K562 (cell line): ENCODE results near the gene UROS. TPM values are rescaled to one million over a fixed set of nuclear protein-coding genes. Genes with fewer than 3 reads are reported as not detected.

Experiments
- ATAC-seq: fragments of 200-7000 bp; cut with Tn5 transposase; 3 replicates; pipeline ENCODE4 v1.9.1; 2020; ENCODE audit warnings: moderate library complexity
- BruUV-seq: library from RNA; stranded (reverse); fragments of 400-500 nt; replicated peaks from 2 replicates; lab custom pipeline; 2021; lab: Mats Ljungman, UMichigan
- CTCF ChIA-PET: fragments of 300-600 bp; formaldehyde crosslinking; extraction: SDS; loops from one replicate; lab custom pipeline; 2021; ENCODE audit warnings: low intra/inter-chr PET ratio; lab: Yijun Ruan, JAX
- POLR2A ChIA-PET: fragments of 300-600, 350-650 bp; sonication (Branson Sonifier 250); formaldehyde crosslinking; extraction: SDS; loops from one replicate; lab custom pipeline; 2021; ENCODE audit warnings: antibody characterized with exemption, inconsistent platforms; lab: Yijun Ruan, JAX
- DNase-seq, 4 experiments: peaks; one replicate each; pipeline versions ENCODE4 v3.0.0 to v3.0.0-alpha.2; 2011 to 2018; ENCODE audit warnings: low spot score in 3 of 4, mixed read lengths in 3 of 4; ENCODE audit errors: extremely low read depth in 1 of 4
- FAIRE-seq: peaks from 2 replicates; lab custom pipeline; 2011; peaks lifted over from hg19 to GRCh38; lab: Jason Lieb, UNC
- H2AFZ ChIP-seq: 2 replicates; pipeline ENCODE4 v1.6.0; 2011; ENCODE audit warnings: low read depth, low read length, control low read depth, inconsistent platforms
- H3K27ac ChIP-seq: fragments of 200-600 bp; 3 replicates; pipeline ENCODE4 v1.8.0; 2011; ENCODE audit warnings: low read depth, mild to moderate bottlenecking, control low read depth, inconsistent platforms, low read length, moderate library complexity, mixed read lengths; ENCODE audit errors: extremely low read depth
- H3K27me3 ChIP-seq, 2 experiments: fragments of 300-600 bp in 1 of 2; 2 replicates in 1 of 2; 3 replicates in 1 of 2; pipeline versions ENCODE4 v1.6.0 to v1.8.0; 2011; ENCODE audit warnings: inconsistent platforms in 2 of 2, low read length in 2 of 2, mild to moderate bottlenecking in 1 of 2, mixed read lengths in 1 of 2, moderate library complexity in 1 of 2; ENCODE audit not compliant: control insufficient read depth in 2 of 2, insufficient read depth in 2 of 2
- H3K36me3 ChIP-seq: fragments of 300-600 bp; 3 replicates; pipeline ENCODE4 v1.8.0; 2011; ENCODE audit warnings: mild to moderate bottlenecking, low read length, inconsistent platforms; ENCODE audit not compliant: control insufficient read depth, insufficient read depth
- H3K4me1 ChIP-seq, 2 experiments: fragments of 200-600 bp in 1 of 2; replicated peaks in 1 of 2; 2 replicates in 1 of 2; 3 replicates in 1 of 2; pipeline versions ENCODE4 v1.5.1 to v1.8.0; 2011; ENCODE audit warnings: inconsistent platforms in 2 of 2, low read length in 2 of 2, mild to moderate bottlenecking in 1 of 2, mixed read lengths in 1 of 2, moderate library complexity in 1 of 2; ENCODE audit not compliant: control insufficient read depth in 2 of 2, insufficient read depth in 2 of 2
- H3K4me2 ChIP-seq: 2 replicates; pipeline ENCODE4 v1.6.1; 2011; ENCODE audit warnings: low read length, control low read depth, inconsistent platforms, mixed read lengths; ENCODE audit not compliant: insufficient read depth
- H3K4me3 ChIP-seq: fragments of 200-600 bp; sonication (generic), shearing (Covaris generic); 2 replicates; pipeline ENCODE4 v1.5.1; 2016; ENCODE audit warnings: control low read depth, inconsistent platforms
- H3K79me2 ChIP-seq: fragments of 200-600 bp; 3 replicates; pipeline ENCODE4 v1.8.0; 2011; ENCODE audit warnings: low read length, inconsistent platforms; ENCODE audit not compliant: control insufficient read depth, insufficient read depth
- H3K9ac ChIP-seq, 2 experiments: 2 replicates each; pipeline versions ENCODE4 v1.6.0 to v1.6.1; 2011; ENCODE audit warnings: low read depth in 2 of 2, low read length in 2 of 2, control low read depth in 1 of 2, inconsistent platforms in 1 of 2, mild to moderate bottlenecking in 1 of 2, mixed read lengths in 1 of 2; ENCODE audit not compliant: insufficient read depth in 1 of 2
- H3K9me1 ChIP-seq: one replicate; pipeline ENCODE4 v1.6.0; 2011; ENCODE audit warnings: inconsistent platforms, mild to moderate bottlenecking, low read length, moderate library complexity; ENCODE audit not compliant: control insufficient read depth, insufficient read depth
- H3K9me3 ChIP-seq: replicated peaks from 2 replicates; pipeline ENCODE4 v1.5.1; 2011; ENCODE audit warnings: low read depth, low read length, inconsistent platforms; ENCODE audit not compliant: control insufficient read depth, insufficient read depth
- H4K20me1 ChIP-seq: replicated peaks from 2 replicates; pipeline ENCODE4 v1.6.1; 2011; ENCODE audit warnings: low read length, inconsistent platforms, mixed read lengths; ENCODE audit not compliant: control insufficient read depth, insufficient read depth
- CEBPG ChIP-seq, 3 experiments: fragments of 200-800 bp in 1 of 3; sonication (Bioruptor generic) in 1 of 3; sonication (generic) in 1 of 3; formaldehyde crosslinking in 1 of 3; IDR thresholded peaks in 2 of 3; conservative IDR thresholded peaks in 1 of 3; 2 replicates each; pipeline versions ENCODE4 v1.6.1 to v1.8.0; 2016 to 2022; ENCODE audit warnings: missing compliant biosample characterization in 2 of 3, missing genetic modification characterization in 2 of 3, mild to moderate bottlenecking in 1 of 3, missing genetic modification reagents in 1 of 3
- NFRKB ChIP-seq: fragments of 450-650 bp; IDR thresholded peaks from 2 replicates; pipeline ENCODE4 v1.6.1; 2016; ENCODE audit warnings: low read depth
- OTX1 ChIP-seq: fragments of 450-650 bp; formaldehyde crosslinking; IDR thresholded peaks from 2 replicates; pipeline ENCODE4 v1.4.0; 2022; ENCODE audit warnings: mild to moderate bottlenecking
- PHF20 ChIP-seq: fragments of 450-650 bp; IDR thresholded peaks from 2 replicates; pipeline ENCODE4 v1.6.1; 2018; ENCODE audit not compliant: partially characterized antibody
- THRAP3 ChIP-seq: fragments of 450-650 bp; IDR thresholded peaks from 2 replicates; pipeline ENCODE4 v1.6.1; 2016; ENCODE audit warnings: mild to moderate bottlenecking, inconsistent platforms, borderline replicate concordance
- ZNF165 ChIP-seq: fragments of 250-450 bp; sonication (Bioruptor Pico); IDR thresholded peaks from 2 replicates; pipeline ENCODE4 v1.4.0; 2020; ENCODE audit warnings: borderline replicate concordance
- ZSCAN29 ChIP-seq: fragments of 450-650 bp; IDR thresholded peaks from 2 replicates; pipeline ENCODE4 v1.6.1; 2017
- WGBS: fragments of 100-300 bp; shearing (Covaris generic); methylation state at CpG from one replicate; pipeline ENCODE4 v1.1.6; 2016; ENCODE audit warnings: low coverage, mixed read lengths; ENCODE audit not compliant: insufficient coverage; ENCODE audit errors: missing lambda C conversion rate; 5-methylcytosine and 5-hydroxymethylcytosine counted together
- in situ Hi-C: fragments of 300-500 bp; cut with MboI; formaldehyde crosslinking; loops from 4 replicates; pipeline ENCODE4 v1.15.0; 2018; ENCODE audit warnings: inconsistent platforms, mixed read lengths
- intact Hi-C: fragments of 100-400 bp; cut with micrococcal nuclease; formaldehyde crosslinking; loops from 2 replicates; pipeline ENCODE4 v1.14.2; 2022
- polyA plus RNA-seq, 8 experiments: library from polyadenylated mRNA; depleted of rRNA in 4 of 8; stranded (reverse) in 5 of 8; unstranded in 3 of 8; fragments of >200 nt; fragmentation: Nextera tagmentation in 2 of 8; fragmentation: Illumina TruSeq in 1 of 8; extraction: Ambion mirVana in 2 of 8; extraction: Trizol in 1 of 8; gene quantifications; 2 replicates each; pipeline versions ENCODE4 v1.2.1 to v1.2.3, GENCODE V29; 2011 to 2014; ENCODE audit warnings: inconsistent platforms in 1 of 8, missing spikeins in 1 of 8
- total RNA-seq, 7 experiments: library from RNA; depleted of rRNA in 6 of 7; stranded (reverse); fragments of >200 nt in 6 of 7; fragmentation: Illumina TruSeq in 2 of 7; extraction: Trizol in 2 of 7; gene quantifications; 2 replicates each; pipeline versions ENCODE4 v1.2.1 to v1.2.3, GENCODE V29; 2011 to 2021; ENCODE audit warnings: low replicate concordance in 1 of 7
- TF ChIP-seq, protein P1 (sequence below): fragments of 250-450 bp; sonication (Bioruptor Pico); IDR thresholded peaks from 2 replicates; pipeline ENCODE4 v1.4.0; 2020; ENCODE audit warnings: mild to moderate bottlenecking, moderate library complexity, borderline replicate concordance
- TF ChIP-seq, protein P2 (sequence below): fragments of 200-800 bp; sonication (Bioruptor generic); IDR thresholded peaks from 2 replicates; pipeline ENCODE4 v1.6.1; 2017; ENCODE audit warnings: missing genetic modification characterization, missing compliant biosample characterization
- TF ChIP-seq, protein P3 (sequence below): sonication (generic); formaldehyde crosslinking; IDR thresholded peaks from 2 replicates; pipeline ENCODE4 v1.8.1; 2022; ENCODE audit warnings: missing genetic modification reagents
- TF ChIP-seq, protein P4 (sequence below): fragments of 250-450 bp; sonication (Bioruptor Pico); IDR thresholded peaks from 2 replicates; pipeline ENCODE4 v1.5.0; 2020; ENCODE audit warnings: mild to moderate bottlenecking
- TF ChIP-seq, protein P5 (sequence below): fragments of 250-450 bp; sonication (Bioruptor Pico); IDR thresholded peaks from 2 replicates; pipeline ENCODE4 v1.4.0; 2020

The UROS gene
- total and polyA plus RNA-seq, 9 of the 15 experiments (the other 6 are each of a cell fraction or from before 2014, with no cell fraction given) = 6.4 to 39.1 (median 32.3) TPM

DNA sequence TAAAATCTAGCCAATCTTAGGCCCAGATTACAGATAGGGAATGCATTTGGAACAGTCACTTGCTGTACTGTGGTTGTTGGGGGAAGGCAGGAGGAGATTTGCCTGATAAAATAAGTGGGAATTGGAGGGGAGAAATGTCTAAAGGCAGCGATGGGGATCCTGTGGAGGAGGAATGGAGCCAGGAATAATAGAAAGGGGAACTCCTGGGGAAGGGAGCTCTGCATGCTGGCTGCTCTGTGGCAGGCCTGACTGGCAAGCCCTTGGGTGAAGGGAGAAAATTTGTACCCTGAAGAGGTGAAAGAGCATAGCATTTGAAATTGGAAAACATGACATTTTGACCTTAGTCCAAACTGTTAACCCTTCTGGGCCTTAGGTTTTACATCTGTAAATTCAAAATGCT, 61.1 kb downstream of the UROS start:
- Histone ChIP-seq H3K9me1 (no peaks in the 10 kb centered on the region), H3K36me3 (peaks cover 61% of the 10 kb centered on the region), H4K20me1 (no peaks in the 10 kb centered on the region), H3K4me2 (no peak overlapping the region), H3K79me2 (no peaks in the 10 kb centered on the region), H2AFZ (no peak overlapping the region), H3K9ac (no peak overlapping the region), H3K9me3 (no peaks in the 10 kb centered on the region), H3K4me3 (no peak overlapping the region), H3K27ac (no peak overlapping the region), H3K4me1 (no peaks in the 10 kb centered on the region), H3K27me3 (no peaks in the 10 kb centered on the region)
- no peak for FAIRE-seq
- in situ Hi-C loops = no loop called here
- no peak for DNase-seq
- CTCF ChIA-PET = no interaction called here
- no TSS peak for BruUV-seq
- POLR2A ChIA-PET = no interaction called here
- WGBS = 89% methylated on average over 1 of the region's 1 CpG
- intact Hi-C loops = no loop called here
- no peak for ATAC-seq
- TF ChIP-seq, protein P1, sequence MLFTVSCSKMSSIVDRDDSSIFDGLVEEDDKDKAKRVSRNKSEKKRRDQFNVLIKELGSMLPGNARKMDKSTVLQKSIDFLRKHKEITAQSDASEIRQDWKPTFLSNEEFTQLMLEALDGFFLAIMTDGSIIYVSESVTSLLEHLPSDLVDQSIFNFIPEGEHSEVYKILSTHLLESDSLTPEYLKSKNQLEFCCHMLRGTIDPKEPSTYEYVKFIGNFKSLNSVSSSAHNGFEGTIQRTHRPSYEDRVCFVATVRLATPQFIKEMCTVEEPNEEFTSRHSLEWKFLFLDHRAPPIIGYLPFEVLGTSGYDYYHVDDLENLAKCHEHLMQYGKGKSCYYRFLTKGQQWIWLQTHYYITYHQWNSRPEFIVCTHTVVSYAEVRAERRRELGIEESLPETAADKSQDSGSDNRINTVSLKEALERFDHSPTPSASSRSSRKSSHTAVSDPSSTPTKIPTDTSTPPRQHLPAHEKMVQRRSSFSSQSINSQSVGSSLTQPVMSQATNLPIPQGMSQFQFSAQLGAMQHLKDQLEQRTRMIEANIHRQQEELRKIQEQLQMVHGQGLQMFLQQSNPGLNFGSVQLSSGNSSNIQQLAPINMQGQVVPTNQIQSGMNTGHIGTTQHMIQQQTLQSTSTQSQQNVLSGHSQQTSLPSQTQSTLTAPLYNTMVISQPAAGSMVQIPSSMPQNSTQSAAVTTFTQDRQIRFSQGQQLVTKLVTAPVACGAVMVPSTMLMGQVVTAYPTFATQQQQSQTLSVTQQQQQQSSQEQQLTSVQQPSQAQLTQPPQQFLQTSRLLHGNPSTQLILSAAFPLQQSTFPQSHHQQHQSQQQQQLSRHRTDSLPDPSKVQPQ (CRISPR knock-in tag) = no peak
- TF ChIP-seq ZSCAN29 = no peak
- TF ChIP-seq, protein P2, sequence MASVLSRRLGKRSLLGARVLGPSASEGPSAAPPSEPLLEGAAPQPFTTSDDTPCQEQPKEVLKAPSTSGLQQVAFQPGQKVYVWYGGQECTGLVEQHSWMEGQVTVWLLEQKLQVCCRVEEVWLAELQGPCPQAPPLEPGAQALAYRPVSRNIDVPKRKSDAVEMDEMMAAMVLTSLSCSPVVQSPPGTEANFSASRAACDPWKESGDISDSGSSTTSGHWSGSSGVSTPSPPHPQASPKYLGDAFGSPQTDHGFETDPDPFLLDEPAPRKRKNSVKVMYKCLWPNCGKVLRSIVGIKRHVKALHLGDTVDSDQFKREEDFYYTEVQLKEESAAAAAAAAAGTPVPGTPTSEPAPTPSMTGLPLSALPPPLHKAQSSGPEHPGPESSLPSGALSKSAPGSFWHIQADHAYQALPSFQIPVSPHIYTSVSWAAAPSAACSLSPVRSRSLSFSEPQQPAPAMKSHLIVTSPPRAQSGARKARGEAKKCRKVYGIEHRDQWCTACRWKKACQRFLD (CRISPR knock-in tag) = no peak
- TF ChIP-seq CEBPG (CRISPR knock-in tag; IDR thresholded peaks at IDR 0.05) = no peak
- no peak for TF ChIP-seq CEBPG (tag; conservative IDR thresholded peaks at IDR 0.05 in 1 of 2, IDR thresholded peaks at IDR 0.05 in 1 of 2)
- TF ChIP-seq, protein P3, sequence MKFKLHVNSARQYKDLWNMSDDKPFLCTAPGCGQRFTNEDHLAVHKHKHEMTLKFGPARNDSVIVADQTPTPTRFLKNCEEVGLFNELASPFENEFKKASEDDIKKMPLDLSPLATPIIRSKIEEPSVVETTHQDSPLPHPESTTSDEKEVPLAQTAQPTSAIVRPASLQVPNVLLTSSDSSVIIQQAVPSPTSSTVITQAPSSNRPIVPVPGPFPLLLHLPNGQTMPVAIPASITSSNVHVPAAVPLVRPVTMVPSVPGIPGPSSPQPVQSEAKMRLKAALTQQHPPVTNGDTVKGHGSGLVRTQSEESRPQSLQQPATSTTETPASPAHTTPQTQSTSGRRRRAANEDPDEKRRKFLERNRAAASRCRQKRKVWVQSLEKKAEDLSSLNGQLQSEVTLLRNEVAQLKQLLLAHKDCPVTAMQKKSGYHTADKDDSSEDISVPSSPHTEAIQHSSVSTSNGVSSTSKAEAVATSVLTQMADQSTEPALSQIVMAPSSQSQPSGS (CRISPR knock-in tag) = no peak
- TF ChIP-seq, protein P4, sequence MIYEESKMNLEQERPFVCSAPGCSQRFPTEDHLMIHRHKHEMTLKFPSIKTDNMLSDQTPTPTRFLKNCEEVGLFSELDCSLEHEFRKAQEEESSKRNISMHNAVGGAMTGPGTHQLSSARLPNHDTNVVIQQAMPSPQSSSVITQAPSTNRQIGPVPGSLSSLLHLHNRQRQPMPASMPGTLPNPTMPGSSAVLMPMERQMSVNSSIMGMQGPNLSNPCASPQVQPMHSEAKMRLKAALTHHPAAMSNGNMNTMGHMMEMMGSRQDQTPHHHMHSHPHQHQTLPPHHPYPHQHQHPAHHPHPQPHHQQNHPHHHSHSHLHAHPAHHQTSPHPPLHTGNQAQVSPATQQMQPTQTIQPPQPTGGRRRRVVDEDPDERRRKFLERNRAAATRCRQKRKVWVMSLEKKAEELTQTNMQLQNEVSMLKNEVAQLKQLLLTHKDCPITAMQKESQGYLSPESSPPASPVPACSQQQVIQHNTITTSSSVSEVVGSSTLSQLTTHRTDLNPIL (CRISPR knock-in tag) = no peak
- no peak for TF ChIP-seq PHF20
- TF ChIP-seq NFRKB = no peak
- no peak for TF ChIP-seq OTX1 (CRISPR knock-in tag)
- TF ChIP-seq THRAP3 = no peak
- TF ChIP-seq, protein P5, sequence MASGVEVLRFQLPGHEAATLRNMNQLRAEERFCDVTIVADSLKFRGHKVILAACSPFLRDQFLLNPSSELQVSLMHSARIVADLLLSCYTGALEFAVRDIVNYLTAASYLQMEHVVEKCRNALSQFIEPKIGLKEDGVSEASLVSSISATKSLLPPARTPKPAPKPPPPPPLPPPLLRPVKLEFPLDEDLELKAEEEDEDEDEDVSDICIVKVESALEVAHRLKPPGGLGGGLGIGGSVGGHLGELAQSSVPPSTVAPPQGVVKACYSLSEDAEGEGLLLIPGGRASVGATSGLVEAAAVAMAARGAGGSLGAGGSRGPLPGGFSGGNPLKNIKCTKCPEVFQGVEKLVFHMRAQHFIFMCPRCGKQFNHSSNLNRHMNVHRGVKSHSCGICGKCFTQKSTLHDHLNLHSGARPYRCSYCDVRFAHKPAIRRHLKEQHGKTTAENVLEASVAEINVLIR = no peak
- TF ChIP-seq ZNF165 = no peak
